GM18870 (cell line): ENCODE results near the gene FBXL16.
"Not testable (repeated sequence)": the region's sequence is repeated elsewhere in the genome, so short reads cannot be mapped to it uniquely, and the experiment has no call there.

Experiments used
- ATAC-seq: cut with Tn5 transposase; IDR thresholded peaks from one replicate; pipeline ENCODE4 v1.9.1; 2021; ENCODE audit warnings: moderate library complexity; ENCODE audit not compliant: unreplicated experiment

FBXL16 gene

DNA sequence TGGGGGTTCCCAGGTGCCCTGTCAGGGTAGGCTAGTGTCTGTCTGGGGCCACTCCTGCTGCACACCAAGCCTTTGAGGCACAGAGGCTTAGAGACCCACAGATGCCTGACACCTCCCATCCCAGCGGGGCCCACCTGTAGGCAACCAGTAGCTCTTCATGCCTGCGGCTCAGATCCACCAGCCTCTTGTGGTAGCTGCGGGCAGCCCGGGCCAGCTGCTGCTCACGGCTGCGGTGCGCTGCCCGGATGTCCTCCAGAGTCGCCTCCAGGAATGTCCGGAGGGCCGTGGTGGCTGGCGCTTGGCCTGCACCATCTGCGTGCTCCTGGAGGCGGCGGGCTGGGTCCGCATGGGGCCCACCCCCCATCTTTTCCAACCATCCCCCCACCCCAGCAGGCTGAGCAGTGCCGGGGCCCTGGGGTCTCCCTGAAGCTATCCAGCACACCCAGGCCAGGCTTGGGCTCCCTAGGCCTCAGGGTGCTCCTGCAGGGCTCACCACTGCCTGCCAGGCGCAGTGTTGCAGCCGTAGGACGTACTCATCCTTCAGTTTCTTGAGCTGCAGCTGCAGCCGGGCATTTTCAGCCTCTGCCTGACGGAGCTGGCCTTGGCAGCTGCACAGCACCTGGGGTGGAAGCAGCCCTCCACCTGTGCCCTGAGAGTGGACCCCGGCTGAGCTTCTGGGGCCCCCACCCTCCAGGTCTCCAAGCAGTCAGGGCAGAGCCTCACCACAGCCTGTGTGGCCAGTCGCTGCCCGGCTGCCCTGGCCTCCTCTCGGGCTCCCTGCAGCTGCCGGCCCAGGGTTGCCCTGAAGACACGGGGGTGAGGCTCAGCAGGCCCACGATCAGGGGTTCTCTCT is 18.8 kb upstream of the FBXL16 start:
- ATAC-seq: no peak

GRCh38 chr16:723695-724094 is 18.1 kb upstream of the FBXL16 start:
- ATAC-seq: no peak

DNA sequence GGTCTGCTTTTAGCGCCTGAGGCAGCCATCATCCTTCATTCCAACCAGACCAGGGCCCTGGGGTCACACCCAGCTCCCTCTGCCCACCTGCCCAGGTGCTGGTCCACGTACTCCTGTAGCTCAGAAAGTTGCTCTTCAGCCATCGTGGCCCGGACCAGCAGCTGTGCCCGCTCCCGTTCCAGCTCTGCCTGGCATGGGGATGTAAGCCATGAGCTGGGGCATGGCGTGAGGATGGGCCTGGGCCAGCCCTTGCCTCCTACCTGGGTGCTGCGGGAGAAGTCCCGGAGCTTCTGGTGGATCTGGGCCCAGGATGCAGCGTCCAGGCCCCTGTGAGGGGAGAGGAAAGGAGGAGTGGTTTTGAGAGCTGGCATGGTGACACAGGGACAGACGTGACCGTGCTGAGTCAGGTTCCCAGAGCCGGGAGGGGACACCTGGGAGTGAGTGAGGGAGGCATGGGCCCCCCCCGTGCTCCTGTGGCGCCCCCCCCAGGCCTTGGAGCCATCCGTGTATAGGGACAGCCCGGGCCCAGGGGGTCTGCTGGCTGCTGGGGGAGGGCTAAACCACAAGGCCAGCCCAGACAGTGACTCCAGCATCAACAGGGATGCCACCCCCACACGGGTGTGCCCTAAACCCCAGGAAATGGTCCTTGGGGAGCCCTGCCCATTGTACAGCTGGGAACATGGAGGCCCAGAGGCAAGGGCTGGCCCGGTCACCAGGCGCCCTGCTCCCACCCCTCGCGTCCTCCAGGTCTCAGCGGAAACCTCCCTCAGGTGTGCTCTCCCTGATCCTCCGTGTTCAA is 17.4 kb upstream of the FBXL16 start:
- ATAC-seq: no peak

GRCh38 chr16:721765-722540 is 16.4 kb upstream of the FBXL16 start:
- ATAC-seq: no peak

DNA sequence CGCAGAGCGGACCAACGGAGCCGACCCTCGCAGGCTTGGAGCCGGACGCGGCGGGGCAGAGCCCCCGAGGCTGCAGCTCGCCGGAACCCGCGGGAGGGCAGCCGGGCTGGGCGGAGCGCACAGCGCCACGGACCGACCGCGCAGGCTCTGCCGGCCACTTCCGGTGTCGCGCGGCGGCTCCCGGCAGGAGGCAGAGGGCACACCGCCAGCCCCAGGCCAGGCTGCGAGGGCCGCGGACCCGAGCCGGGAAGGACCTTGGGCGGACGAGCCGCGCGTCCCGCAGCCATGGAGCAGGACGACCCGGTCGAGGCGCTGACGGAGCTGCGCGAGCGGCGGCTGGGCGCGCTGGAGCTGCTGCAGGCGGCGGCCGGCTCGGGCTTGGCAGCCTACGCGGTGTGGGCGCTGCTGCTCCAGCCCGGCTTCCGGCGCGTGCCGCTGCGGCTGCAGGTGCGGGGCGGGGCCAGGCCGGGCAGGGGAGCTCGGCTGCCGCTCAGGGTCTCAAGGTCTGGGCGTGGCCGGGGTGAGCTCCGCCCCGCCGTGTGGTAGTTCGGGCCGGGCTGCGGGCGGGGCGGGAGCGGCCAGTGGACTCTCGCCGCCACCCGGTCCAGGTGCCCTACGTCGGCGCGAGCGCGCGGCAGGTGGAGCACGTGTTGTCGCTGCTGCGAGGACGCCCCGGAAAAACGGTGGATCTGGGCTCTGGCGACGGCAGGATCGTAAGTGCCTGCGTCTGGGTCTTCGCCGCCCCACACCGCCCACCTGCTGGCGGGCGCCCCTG is 15.6 kb upstream of the FBXL16 start, which contains the start of gene ANTKMT:
Gene ANTKMT, plus strand, starts transcription at position 157 of the 775 bp plus-strand sequence. Its CDS starts 129 bp downstream, at position 286.
- peak; percentile 49 for ATAC-seq

- ATAC-seq: peak; percentile 21
Observed at GRCh38 chr16:720447-720989, 14.9 kb upstream of the FBXL16 start.

DNA sequence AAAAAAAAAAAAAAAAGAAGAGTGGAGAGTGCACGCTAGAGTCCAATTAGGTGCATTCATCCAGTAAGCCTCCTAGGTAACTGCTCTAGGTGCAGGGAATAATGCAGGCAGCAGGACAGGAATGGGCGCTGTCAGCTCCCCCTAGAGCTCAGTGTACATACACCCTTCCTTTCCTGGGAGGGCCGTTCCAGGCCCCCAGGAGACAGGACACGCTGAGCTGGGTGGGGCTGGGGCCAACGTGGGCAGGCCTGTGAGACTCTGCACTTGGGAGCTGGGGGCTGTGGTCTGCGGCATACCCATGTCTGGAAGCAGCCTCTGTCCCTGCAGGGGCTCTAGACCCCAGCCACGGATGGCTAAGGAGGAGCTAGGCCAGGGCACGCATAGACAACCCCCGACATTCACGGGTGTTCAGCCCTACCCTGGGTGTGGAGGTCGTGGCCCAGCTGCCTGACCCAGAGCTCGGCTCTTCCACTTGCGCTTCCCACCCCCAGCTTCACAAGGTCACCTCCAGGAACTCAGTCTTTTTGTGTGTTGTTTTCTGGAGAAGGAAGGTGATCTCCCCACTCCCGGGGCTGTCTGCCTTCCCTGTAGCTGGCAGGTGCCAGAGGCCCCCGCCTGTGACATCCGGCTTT is 14.3 kb upstream of the FBXL16 start:
- no peak for ATAC-seq

- no peak for ATAC-seq
Observed at GRCh38 chr16:718922-719321, 13.3 kb upstream of the FBXL16 start.

DNA sequence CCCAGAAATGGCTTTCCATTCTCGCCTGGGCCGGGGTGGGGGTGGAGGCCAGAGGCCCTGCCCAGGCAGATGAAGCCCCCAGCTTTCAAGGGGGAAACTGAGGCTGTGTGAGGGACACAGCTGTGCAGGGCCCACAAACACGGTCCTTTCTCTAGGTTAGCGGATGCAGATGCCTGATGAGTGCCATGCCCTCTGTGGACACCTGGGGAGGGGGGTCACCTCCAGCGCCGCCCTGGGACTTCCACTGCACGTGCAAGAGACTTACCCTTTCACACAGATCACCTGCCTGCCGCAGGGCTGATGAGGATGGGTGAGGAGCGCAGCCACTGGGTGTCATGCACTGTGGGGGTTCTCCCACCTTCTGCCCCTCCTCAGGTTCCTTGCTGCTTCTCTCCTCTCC is 12.8 kb upstream of the FBXL16 start:
- ATAC-seq: no peak

DNA sequence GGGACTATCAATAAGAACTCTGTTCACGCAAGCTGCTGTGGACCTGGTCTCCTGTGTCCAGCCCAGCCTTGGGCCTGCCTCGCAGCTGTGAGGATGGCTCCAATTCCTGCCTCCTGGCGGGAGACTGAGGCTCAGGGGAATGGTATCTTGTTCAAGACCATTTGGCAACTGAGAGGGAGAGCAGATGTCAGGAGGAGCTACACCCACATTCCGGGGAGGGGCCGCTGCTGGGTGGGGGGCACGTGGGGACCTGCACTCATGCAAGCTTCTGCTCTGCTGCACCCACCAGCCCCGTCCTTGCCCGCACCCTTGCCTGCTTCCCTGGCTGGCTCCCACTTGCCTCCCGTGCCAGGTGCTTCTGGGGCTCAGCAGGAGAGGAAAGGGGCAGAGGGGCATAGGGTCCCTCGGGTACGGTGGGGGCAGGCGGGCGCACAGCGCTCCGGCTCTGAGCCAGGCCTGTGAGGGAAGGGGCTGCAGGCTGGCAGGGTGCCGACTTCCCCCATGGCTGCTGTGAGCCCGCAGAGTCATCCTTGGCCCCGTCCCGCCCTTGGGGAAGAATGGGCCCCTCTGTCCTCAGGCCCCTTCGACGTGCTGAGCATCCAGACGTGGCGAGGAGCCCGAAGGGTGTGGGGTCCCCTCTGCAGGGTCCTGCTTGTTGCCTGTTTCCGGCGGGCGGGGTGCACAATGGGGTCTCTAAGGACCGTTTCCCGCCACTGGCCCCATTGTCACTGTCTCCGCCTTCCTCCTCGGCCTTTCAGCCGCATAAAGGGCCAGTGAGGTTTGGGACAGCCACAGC is 12.0 kb upstream of the FBXL16 start:
- ATAC-seq: no peak

GRCh38 chr16:716768-717325 is 11.2 kb upstream of the FBXL16 start:
- no peak for ATAC-seq

DNA sequence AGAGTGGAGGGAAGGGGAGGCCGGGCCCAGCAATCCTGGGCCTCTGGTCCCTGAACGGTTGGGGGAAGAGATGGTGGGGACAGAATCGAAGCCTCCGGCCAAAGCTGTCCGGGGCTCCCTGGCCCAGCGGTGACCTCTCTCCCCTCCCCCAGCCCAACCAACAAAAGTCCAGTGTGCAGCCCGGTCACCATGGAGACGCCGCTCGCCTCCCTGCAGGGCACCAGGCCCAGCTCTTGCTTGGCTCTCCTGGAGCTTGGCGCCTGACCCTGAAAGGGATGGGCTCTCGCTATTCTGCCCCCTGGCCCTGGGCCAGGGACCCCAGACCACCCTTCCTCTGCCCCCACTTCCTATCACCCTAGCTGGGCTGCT is 10.6 kb upstream of the FBXL16 start:
- ATAC-seq: no peak

GRCh38 chr16:715477-716199 is 10.0 kb upstream of the FBXL16 start:
- ATAC-seq: no peak

DNA sequence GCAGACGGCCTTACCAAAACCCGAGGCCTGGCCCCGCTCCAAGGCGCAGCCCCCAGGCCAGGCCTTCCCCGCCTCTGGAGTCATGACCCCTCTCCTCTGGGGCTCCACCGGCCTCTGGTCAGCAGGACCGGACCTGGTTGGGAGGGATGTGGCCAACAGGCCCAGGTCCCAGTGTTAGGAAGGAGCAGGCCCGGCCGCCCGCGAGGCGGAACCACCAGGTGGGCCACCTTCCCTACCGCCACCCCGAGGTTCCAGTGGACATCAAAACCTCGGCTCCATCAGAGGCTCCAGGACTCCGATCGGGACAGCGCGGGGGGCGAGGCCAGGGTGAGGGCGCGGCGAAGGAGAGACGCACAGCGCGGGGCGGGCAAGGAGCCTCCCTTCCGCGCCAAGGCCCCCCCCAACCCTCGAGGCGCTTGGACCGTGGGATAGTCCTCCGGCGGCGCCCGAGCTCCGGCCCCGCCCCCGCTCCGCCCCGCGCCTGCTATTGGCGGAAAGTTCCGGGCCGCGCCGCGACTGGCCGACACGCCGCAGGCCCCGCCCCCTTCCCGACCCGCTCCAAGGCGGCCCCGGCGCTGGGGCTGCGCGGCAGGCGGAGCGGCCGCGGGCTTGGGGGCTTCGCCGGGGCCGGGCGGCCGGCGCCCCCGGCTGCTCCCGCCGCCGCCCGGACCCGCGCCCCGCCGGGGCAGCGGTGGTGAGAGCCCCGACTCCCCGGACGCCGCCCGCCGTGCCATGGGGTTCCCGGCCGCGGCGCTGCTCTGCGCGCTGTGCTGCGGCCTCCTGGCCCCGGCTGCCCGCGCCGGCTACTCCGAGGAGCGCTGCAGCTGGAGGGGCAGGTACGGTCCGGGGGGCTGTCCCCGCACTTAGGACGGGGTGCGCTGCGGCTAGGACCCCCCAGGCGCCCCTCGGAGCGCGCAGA is 9.2 kb upstream of the FBXL16 start, which contains the start of gene METRN:
Gene METRN, plus strand, starts transcription at position 561 of the 919 bp plus-strand sequence. Its CDS starts 172 bp downstream, at position 733.
- ATAC-seq: no peak

- no peak for ATAC-seq
Observed at GRCh38 chr16:714079-714478, 8.5 kb upstream of the FBXL16 start.

DNA sequence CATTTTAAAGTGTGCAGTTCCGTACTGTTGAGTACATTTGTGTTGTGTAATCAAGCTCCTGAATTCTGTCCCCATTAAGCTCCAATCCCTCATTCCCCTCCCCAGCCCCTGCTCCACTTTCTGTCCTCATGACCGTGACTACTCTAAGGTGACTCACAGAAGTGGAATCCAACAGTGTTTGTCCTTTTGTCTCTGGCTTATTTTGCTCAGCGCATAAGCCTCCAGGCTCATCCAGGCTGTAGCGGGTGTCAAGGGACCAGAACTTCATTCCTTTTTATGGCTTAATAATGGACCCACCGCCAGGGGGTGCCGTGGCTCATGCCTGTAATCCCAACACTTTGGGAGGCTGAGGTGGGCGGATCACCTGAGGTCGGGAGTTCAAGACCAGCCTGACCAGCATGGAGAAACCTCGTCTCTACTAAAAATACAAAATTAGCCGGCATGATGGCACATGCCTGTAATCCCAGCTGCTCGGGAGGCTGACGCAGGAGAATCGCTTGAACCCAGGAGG is 7.2 kb upstream of the FBXL16 start:
- ATAC-seq: not testable (repeated sequence)
